A549 (cell line): ENCODE measurements around the gene ENOX2. TPM values are rescaled to one million over a fixed set of nuclear protein-coding genes. Genes with fewer than 3 reads are reported as not detected.

Experiments
- ATAC-seq, 2 experiments: fragments of 200-7000 bp in 1 of 2; fragments of >200 bp in 1 of 2; cut with Nextera tagmentation in 1 of 2; cut with Tn5 transposase in 1 of 2; 3 replicates each; pipeline versions ENCODE4 v1.8.0 to v1.9.1; 2018 to 2020; ENCODE audit warnings: mild to moderate bottlenecking in 1 of 2, moderate library complexity in 1 of 2
- CTCF ChIA-PET: fragments of 300-600 bp; sonication (Branson Sonifier 250); formaldehyde crosslinking; extraction: SDS; loops from one replicate; lab custom pipeline; 2021; ENCODE audit warnings: antibody characterized with exemption, inconsistent platforms; lab: Yijun Ruan, JAX
- POLR2A ChIA-PET: fragments of 350-600 bp; formaldehyde crosslinking; extraction: SDS; loops from one replicate; lab custom pipeline; 2021; ENCODE audit warnings: antibody characterized with exemption, inconsistent platforms; lab: Yijun Ruan, JAX
- DNase-seq, 2 experiments: peaks; one replicate each; pipeline versions ENCODE4 v3.0.0 to v3.0.0-alpha.2; 2011 to 2016; ENCODE audit warnings: low read depth in 1 of 2, low spot score in 1 of 2
- FAIRE-seq: peaks from 2 replicates; lab custom pipeline; 2011; peaks lifted over from hg19 to GRCh38; lab: Jason Lieb, UNC
- H3K27ac ChIP-seq, 2 experiments: fragments of >200 bp; sonication (Bioruptor Twin); formaldehyde crosslinking; 3 replicates each; pipeline ENCODE4 v1.5.1; 2016 to 2017
- H3K4me1 ChIP-seq: fragments of >200 bp; sonication (Bioruptor Twin); formaldehyde crosslinking; 3 replicates; pipeline ENCODE4 v1.6.1; 2016
- H3K4me2 ChIP-seq: fragments of >200 bp; sonication (Bioruptor Twin); formaldehyde crosslinking; 3 replicates; pipeline ENCODE4 v1.6.1; 2016
- H3K4me3 ChIP-seq: fragments of >200 bp; sonication (Bioruptor Twin); formaldehyde crosslinking; 3 replicates; pipeline ENCODE4 v1.5.1; 2016
- H3K9me3 ChIP-seq: fragments of >200 bp; sonication (Bioruptor Twin); formaldehyde crosslinking; 3 replicates; pipeline ENCODE4 v1.6.1; 2016
- BCL3 ChIP-seq: fragments of >200 bp; sonication (Bioruptor Twin); formaldehyde crosslinking; IDR thresholded peaks from 3 replicates; pipeline ENCODE4 v1.6.1; 2016
- BHLHE40 ChIP-seq: IDR thresholded peaks from 2 replicates; pipeline ENCODE4 v1.6.1; 2012; ENCODE audit warnings: low read depth, low read length, inconsistent platforms
- CEBPB ChIP-seq, 2 experiments: fragments of >200 bp in 1 of 2; sonication (Bioruptor Twin) in 1 of 2; formaldehyde crosslinking in 1 of 2; IDR thresholded peaks; 2 replicates each; pipeline ENCODE4 v1.6.1; 2012 to 2016
- CHD4 ChIP-seq: fragments of 200-600 bp; sonication (generic); IDR thresholded peaks from 2 replicates; pipeline ENCODE4 v1.6.1; 2016; ENCODE audit warnings: antibody characterized with exemption, mild to moderate bottlenecking, borderline replicate concordance
- ELK1 ChIP-seq: fragments of 150-350 bp; IDR thresholded peaks from 2 replicates; pipeline ENCODE4 v1.6.1; 2014; ENCODE audit warnings: low read depth, mild to moderate bottlenecking, low read length
- FOSB ChIP-seq: fragments of 250-450 bp; sonication (Bioruptor Pico); IDR thresholded peaks from 2 replicates; pipeline ENCODE4 v1.5.0; 2020; ENCODE audit warnings: mild to moderate bottlenecking, moderate library complexity
- GATA3 ChIP-seq: IDR thresholded peaks from 2 replicates; pipeline ENCODE4 v1.6.1; 2012; ENCODE audit warnings: borderline replicate concordance
- HOXA7 ChIP-seq: fragments of 250-450 bp; sonication (Bioruptor Pico); IDR thresholded peaks from 2 replicates; pipeline ENCODE4 v1.5.0; 2020; ENCODE audit warnings: mild to moderate bottlenecking, moderate library complexity
- JUNB ChIP-seq: fragments of >200 bp; sonication (Bioruptor Twin); formaldehyde crosslinking; IDR thresholded peaks from 2 replicates; pipeline ENCODE4 v1.6.1; 2016
- KDM1A ChIP-seq: fragments of 200-600 bp; sonication (generic); IDR thresholded peaks from 2 replicates; pipeline ENCODE4 v1.6.1; 2016; ENCODE audit warnings: low read depth, mild to moderate bottlenecking
- KDM5A ChIP-seq: fragments of 200-600 bp; sonication (generic); IDR thresholded peaks from 2 replicates; pipeline ENCODE4 v1.6.1; 2016; ENCODE audit warnings: antibody characterized with exemption, mild to moderate bottlenecking
- MAZ ChIP-seq: fragments of 150-350 bp; IDR thresholded peaks from 2 replicates; pipeline ENCODE4 v1.6.1; 2014; ENCODE audit warnings: antibody characterized with exemption, low read depth, low read length, borderline replicate concordance
- MYC ChIP-seq: IDR thresholded peaks from 2 replicates; pipeline ENCODE4 v1.6.1; 2012; ENCODE audit warnings: mild to moderate bottlenecking, inconsistent platforms, low read length, improper control_type of control experiment, borderline replicate concordance
- NR3C1 ChIP-seq: fragments of >200 bp; sonication (Bioruptor Twin); formaldehyde crosslinking; IDR thresholded peaks from 3 replicates; pipeline ENCODE4 v1.6.1; 2017
- PHF8 ChIP-seq: fragments of 200-600 bp; sonication (generic); IDR thresholded peaks from 2 replicates; pipeline ENCODE4 v1.6.1; 2016; ENCODE audit warnings: low read depth, mild to moderate bottlenecking, antibody characterized with exemption, moderate library complexity, borderline replicate concordance
- POLR2A ChIP-seq: IDR thresholded peaks from 2 replicates; pipeline ENCODE4 v1.6.1; 2012; ENCODE audit warnings: mild to moderate bottlenecking, low read length
- POLR2AphosphoS2 ChIP-seq: conservative IDR thresholded peaks from 2 replicates; pipeline ENCODE4 v1.6.1; 2012; ENCODE audit warnings: low read length, improper control_type of control experiment, inconsistent platforms
- RAD21 ChIP-seq, 2 experiments: fragments of >200 bp in 1 of 2; sonication (Bioruptor Twin) in 1 of 2; formaldehyde crosslinking in 1 of 2; IDR thresholded peaks in 1 of 2; conservative IDR thresholded peaks in 1 of 2; 2 replicates in 1 of 2; 3 replicates in 1 of 2; pipeline ENCODE4 v1.6.1; 2012 to 2018; ENCODE audit warnings: inconsistent platforms in 1 of 2
- RFX5 ChIP-seq: fragments of 450-650 bp; IDR thresholded peaks from 2 replicates; pipeline ENCODE4 v1.7.1; 2014; ENCODE audit warnings: antibody characterized with exemption, mild to moderate bottlenecking, moderate library complexity
- USF2 ChIP-seq: fragments of 450-650 bp; IDR thresholded peaks from 2 replicates; pipeline ENCODE4 v1.6.1; 2014; ENCODE audit warnings: antibody characterized with exemption
- ZC3H11A ChIP-seq: fragments of 450-650 bp; IDR thresholded peaks from 2 replicates; pipeline ENCODE4 v1.6.1; 2014; ENCODE audit warnings: antibody characterized with exemption, mild to moderate bottlenecking
- ZSCAN20 ChIP-seq: fragments of 250-450 bp; sonication (Bioruptor Pico); IDR thresholded peaks from 2 replicates; pipeline ENCODE4 v1.8.0; 2022; ENCODE audit warnings: mild to moderate bottlenecking, moderate library complexity
- WGBS: methylation state at CpG from one replicate; pipeline ENCODE4 v1.1.6; 2017; ENCODE audit errors: missing lambda C conversion rate; 5-methylcytosine and 5-hydroxymethylcytosine counted together
- polyA plus RNA-seq, 4 experiments: library from polyadenylated mRNA; depleted of rRNA in 3 of 4; stranded (reverse); fragments of >200 nt; fragmentation: RNase III in 1 of 4; extraction: RNeasy Plus Mini Kit Qiagen cat#74134 plus additional on column Dnase treatment in 1 of 4; gene quantifications; 2 replicates in 3 of 4; 3 replicates in 1 of 4; pipeline ENCODE4 v1.2.3, GENCODE V29; 2011 to 2017

The ENOX2 gene
- polyA plus RNA-seq, 2 of the 4 experiments (the other 2 are of a cell fraction), result 10.3 to 35.5 TPM

GRCh38 chrX:130846746-130847145 is 56.3 kb downstream of the ENOX2 start:
- Histone ChIP-seq H3K4me1 (no peaks in the 10 kb centered on the region), H3K4me3 (no peak overlapping the region), H3K4me2 (no peak overlapping the region), H3K9me3 (no peaks in the 10 kb centered on the region), H3K27ac (no peak overlapping the region)
- CTCF ChIA-PET, result no interaction called here
- WGBS, result 99% methylated on average over 2 of the region's 2 CpGs
- TF ChIP-seq PHF8, result no peak
- TF ChIP-seq HOXA7 (CRISPR knock-in tag), result no peak
- TF ChIP-seq MYC, result no peak
- no peak for TF ChIP-seq KDM5A
- TF ChIP-seq FOSB (CRISPR knock-in tag), result no peak
- no peak for TF ChIP-seq GATA3
- TF ChIP-seq JUNB, result no peak
- TF ChIP-seq MAZ, result no peak
- TF ChIP-seq USF2, result no peak
- TF ChIP-seq BCL3, result no peak
- TF ChIP-seq ELK1, result no peak
- no peak for TF ChIP-seq ZSCAN20 (CRISPR knock-in tag)
- no peak for TF ChIP-seq RAD21 (conservative IDR thresholded peaks at IDR 0.05 in 1 of 2, IDR thresholded peaks at IDR 0.05 in 1 of 2)
- ATAC-seq (no peak), DNase-seq (no peak), FAIRE-seq (no peak)
- POLR2A ChIA-PET, result no interaction called here

- WGBS, result 93% methylated on average over 3 of the region's 3 CpGs
- H3K4me2 ChIP-seq, result no peak overlapping the region
- ATAC-seq (no peak), DNase-seq (no peak), FAIRE-seq (peak; percentile 65)
- POLR2A ChIA-PET, result no interaction called here
- H3K4me1 ChIP-seq, result no peaks in the 10 kb centered on the region
- CTCF ChIA-PET, result no interaction called here
- no peak overlapping the region for H3K27ac ChIP-seq
- H3K9me3 ChIP-seq, result no peaks in the 10 kb centered on the region
- TF ChIP-seq POLR2AphosphoS2, result no peak
- no peak for TF ChIP-seq RFX5
- TF ChIP-seq NR3C1, result no peak
- TF ChIP-seq CEBPB (IDR thresholded peaks at IDR 0.05), result no peak
- TF ChIP-seq BHLHE40, result no peak
- no peak for TF ChIP-seq CHD4
- TF ChIP-seq KDM1A, result no peak
- H3K4me3 ChIP-seq, result no peak overlapping the region
Measured at GRCh38 chrX:130841776-130842175, 61.2 kb downstream of the ENOX2 start.

GRCh38 chrX:130840345-130840744 is 62.7 kb downstream of the ENOX2 start:
- Histone ChIP-seq H3K4me1 (no peaks in the 10 kb centered on the region), H3K27ac (no peak overlapping the region), H3K9me3 (no peaks in the 10 kb centered on the region), H3K4me2 (no peak overlapping the region), H3K4me3 (no peak overlapping the region)
- DNase-seq (no peak), FAIRE-seq (no peak), ATAC-seq (no peak)
- 41% methylated on average over 2 of the region's 2 CpGs for WGBS
- CTCF ChIA-PET, result no interaction called here
- POLR2A ChIA-PET, result no interaction called here
- TF ChIP-seq POLR2A, result no peak
- peak; percentile 61 for TF ChIP-seq ZC3H11A
